Liver (tissue), 9 donors: ENCODE data around the gene WDR90. TPM values are rescaled to one million over a fixed set of nuclear protein-coding genes. Genes with fewer than 3 reads are reported as not detected.

Experiments used
- DNase-seq: peaks from one replicate; pipeline ENCODE4 v3.0.0-alpha.2; 2017; ENCODE audit warnings: low spot score
- H3K27ac ChIP-seq, 2 donors: one replicate each; pipeline ENCODE4 v1.7.0; 2013; ENCODE audit warnings: inconsistent platforms in 2 of 2, low read length in 2 of 2, control low read depth in 1 of 2, low read depth in 1 of 2, mild to moderate bottlenecking in 1 of 2
- H3K27me3 ChIP-seq, 4 donors: one replicate each; pipeline versions ENCODE4 v1.6.1 to v1.7.0; 2013; ENCODE audit warnings: low read length in 3 of 4, inconsistent platforms in 1 of 4, mild to moderate bottlenecking in 1 of 4, moderate library complexity in 1 of 4; ENCODE audit not compliant: control insufficient read depth in 4 of 4, insufficient read depth in 4 of 4
- H3K36me3 ChIP-seq, 4 donors: one replicate each; pipeline versions ENCODE4 v1.6.1 to v1.7.0; 2013; ENCODE audit warnings: low read length in 3 of 4, mild to moderate bottlenecking in 3 of 4, low read depth in 1 of 4, moderate library complexity in 1 of 4; ENCODE audit not compliant: control insufficient read depth in 4 of 4, insufficient read depth in 3 of 4
- H3K4me1 ChIP-seq, 4 donors: one replicate each; pipeline versions ENCODE4 v1.6.1 to v1.7.0; 2013; ENCODE audit warnings: low read length in 3 of 4, mild to moderate bottlenecking in 3 of 4, moderate library complexity in 1 of 4; ENCODE audit not compliant: control insufficient read depth in 4 of 4, insufficient read depth in 4 of 4
- H3K4me3 ChIP-seq, 3 donors: one replicate each; pipeline versions ENCODE4 v1.6.1 to v1.7.0; 2013; ENCODE audit warnings: low read length in 3 of 3, control low read depth in 1 of 3, low read depth in 1 of 3, mild to moderate bottlenecking in 1 of 3
- H3K9ac ChIP-seq, 2 donors: one replicate each; pipeline ENCODE4 v1.7.0; 2013; ENCODE audit warnings: low read length in 2 of 2, mild to moderate bottlenecking in 2 of 2, moderate library complexity in 2 of 2, control low read depth in 1 of 2, low read depth in 1 of 2
- H3K9me3 ChIP-seq, 4 donors: one replicate each; pipeline versions ENCODE4 v1.6.1 to v1.7.0; 2013; ENCODE audit warnings: low read length in 3 of 4; ENCODE audit not compliant: control insufficient read depth in 4 of 4
- ATF3 ChIP-seq: IDR thresholded peaks from 2 replicates; pipeline ENCODE4 v1.6.1; 2016; ENCODE audit warnings: antibody characterized with exemption
- EGR1 ChIP-seq, 2 donors: IDR thresholded peaks; 2 replicates each; pipeline ENCODE4 v1.6.1; 2016 to 2018; ENCODE audit warnings: antibody characterized with exemption in 2 of 2, low read depth in 2 of 2
- FOXA1 ChIP-seq: IDR thresholded peaks from 2 replicates; pipeline ENCODE4 v1.6.1; 2016; ENCODE audit warnings: antibody characterized with exemption
- FOXA2 ChIP-seq: IDR thresholded peaks from 2 replicates; pipeline ENCODE4 v1.6.1; 2016; ENCODE audit warnings: antibody characterized with exemption
- JUND ChIP-seq, 2 donors: IDR thresholded peaks; 2 replicates each; pipeline ENCODE4 v1.6.1; 2016; ENCODE audit warnings: antibody characterized with exemption in 2 of 2
- NR2F2 ChIP-seq: IDR thresholded peaks from 2 replicates; pipeline ENCODE4 v1.6.1; 2016; ENCODE audit warnings: antibody characterized with exemption
- RAD21 ChIP-seq, 2 donors: IDR thresholded peaks; 2 replicates each; pipeline ENCODE4 v1.6.1; 2016; ENCODE audit warnings: antibody characterized with exemption in 2 of 2, mild to moderate bottlenecking in 2 of 2
- REST ChIP-seq: IDR thresholded peaks from 2 replicates; pipeline ENCODE4 v1.6.1; 2016; ENCODE audit warnings: antibody characterized with exemption, mild to moderate bottlenecking
- RXRA ChIP-seq, 2 donors: IDR thresholded peaks; 2 replicates each; pipeline ENCODE4 v1.6.1; 2017 to 2018; ENCODE audit warnings: antibody characterized with exemption in 2 of 2, mild to moderate bottlenecking in 1 of 2
- SP1 ChIP-seq: IDR thresholded peaks from 2 replicates; pipeline ENCODE4 v1.6.1; 2018; ENCODE audit warnings: antibody characterized with exemption, mild to moderate bottlenecking
- TAF1 ChIP-seq: conservative IDR thresholded peaks from 2 replicates; pipeline ENCODE4 v1.6.1; 2016; ENCODE audit warnings: antibody characterized with exemption, mild to moderate bottlenecking
- YY1 ChIP-seq: IDR thresholded peaks from 2 replicates; pipeline ENCODE4 v1.6.1; 2016; ENCODE audit warnings: antibody characterized with exemption, mild to moderate bottlenecking
- WGBS: extraction: QIAGEN DNeasy Blood & Tissue Kit; methylation state at CpG from one replicate; pipeline ENCODE4 v1.1.7; 2013; 5-methylcytosine and 5-hydroxymethylcytosine counted together
- polyA plus RNA-seq, 2 donors: library from polyadenylated mRNA; stranded (reverse) in 1 of 2; unstranded in 1 of 2; fragments of 200-250 nt in 1 of 2; fragments of >200 nt in 1 of 2; fragmentation: Nextera tagmentation in 1 of 2; extraction: Ambion mirVana in 1 of 2; gene quantifications; one replicate each; pipeline versions ENCODE4 v1.2.1 to v1.2.3, GENCODE V29; 2013 to 2015
- total RNA-seq, 2 donors: library from RNA; depleted of rRNA; stranded (reverse); fragments of >200 nt; gene quantifications; one replicate each; pipeline ENCODE4 v1.2.3, GENCODE V29; 2014
- TF ChIP-seq, protein P1 (sequence below): IDR thresholded peaks from 2 replicates; pipeline ENCODE4 v1.6.1; 2016; ENCODE audit warnings: antibody characterized with exemption
- TF ChIP-seq, protein P2 (sequence below): fragments of 150-350 bp; IDR thresholded peaks from 2 replicates; pipeline ENCODE4 v1.5.1; 2017; ENCODE audit warnings: improper control_type of control experiment, low read depth, low read length; ENCODE audit not compliant: missing input control
- TF ChIP-seq, protein P3 (sequence below): IDR thresholded peaks from 2 replicates; pipeline ENCODE4 v1.6.1; 2016; ENCODE audit warnings: antibody characterized with exemption
- donor health status: healthy.
- donor health status: healthy.
- donor health status: healthy.
- donor health status: healthy.
- donor health status: healthy.

WDR90 gene
- total and polyA plus RNA-seq, 4 donors = 4.7 to 13.4 (median 7.9) TPM

DNA sequence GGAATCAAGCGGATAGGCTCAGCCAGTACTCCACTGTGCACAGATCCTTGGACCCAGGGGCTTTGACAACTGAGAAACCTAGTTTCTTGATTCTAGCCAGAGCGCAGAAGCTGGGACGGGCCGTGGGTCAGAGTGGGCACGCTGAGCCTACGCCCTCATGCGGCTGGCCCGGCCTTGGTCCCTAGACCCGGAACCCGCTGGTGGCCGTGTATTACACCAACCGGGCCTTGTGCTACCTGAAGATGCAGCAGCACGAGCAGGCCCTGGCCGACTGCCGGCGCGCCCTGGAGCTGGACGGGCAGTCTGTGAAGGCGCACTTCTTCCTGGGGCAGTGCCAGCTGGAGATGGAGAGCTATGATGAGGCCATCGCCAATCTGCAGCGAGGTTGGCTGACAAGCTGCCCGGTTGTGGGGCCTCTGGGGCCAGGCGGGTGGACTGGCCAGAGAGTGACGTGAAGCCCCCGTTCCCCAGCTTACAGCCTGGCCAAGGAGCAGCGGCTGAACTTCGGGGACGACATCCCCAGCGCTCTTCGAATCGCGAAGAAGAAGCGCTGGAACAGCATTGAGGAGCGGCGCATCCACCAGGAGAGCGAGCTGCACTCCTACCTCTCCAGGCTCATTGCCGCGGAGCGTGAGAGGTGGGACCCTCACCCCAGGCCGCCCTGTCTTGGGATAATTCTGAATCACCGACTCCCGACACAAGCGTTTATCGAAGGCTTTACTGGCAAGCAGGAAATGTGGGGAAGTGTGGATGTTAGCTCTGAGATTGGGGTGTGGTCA is 32.0 kb downstream of the WDR90 start:
- TF ChIP-seq TAF1 (no peak), ATF3 (no peak), FOXA2 (no peak), SP1 (no peak), RXRA (IDR thresholded peaks at IDR 0.05) (no peak), NR2F2 (no peak), REST (no peak), EGR1 (IDR thresholded peaks at IDR 0.05; ENCODE audit: low read depth in 2 of 2) (no peak), FOXA1 (no peak)
- TF ChIP-seq, protein P1, sequence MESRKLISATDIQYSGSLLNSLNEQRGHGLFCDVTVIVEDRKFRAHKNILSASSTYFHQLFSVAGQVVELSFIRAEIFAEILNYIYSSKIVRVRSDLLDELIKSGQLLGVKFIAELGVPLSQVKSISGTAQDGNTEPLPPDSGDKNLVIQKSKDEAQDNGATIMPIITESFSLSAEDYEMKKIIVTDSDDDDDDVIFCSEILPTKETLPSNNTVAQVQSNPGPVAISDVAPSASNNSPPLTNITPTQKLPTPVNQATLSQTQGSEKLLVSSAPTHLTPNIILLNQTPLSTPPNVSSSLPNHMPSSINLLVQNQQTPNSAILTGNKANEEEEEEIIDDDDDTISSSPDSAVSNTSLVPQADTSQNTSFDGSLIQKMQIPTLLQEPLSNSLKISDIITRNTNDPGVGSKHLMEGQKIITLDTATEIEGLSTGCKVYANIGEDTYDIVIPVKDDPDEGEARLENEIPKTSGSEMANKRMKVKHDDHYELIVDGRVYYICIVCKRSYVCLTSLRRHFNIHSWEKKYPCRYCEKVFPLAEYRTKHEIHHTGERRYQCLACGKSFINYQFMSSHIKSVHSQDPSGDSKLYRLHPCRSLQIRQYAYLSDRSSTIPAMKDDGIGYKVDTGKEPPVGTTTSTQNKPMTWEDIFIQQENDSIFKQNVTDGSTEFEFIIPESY = no peak
- TF ChIP-seq, protein P2, sequence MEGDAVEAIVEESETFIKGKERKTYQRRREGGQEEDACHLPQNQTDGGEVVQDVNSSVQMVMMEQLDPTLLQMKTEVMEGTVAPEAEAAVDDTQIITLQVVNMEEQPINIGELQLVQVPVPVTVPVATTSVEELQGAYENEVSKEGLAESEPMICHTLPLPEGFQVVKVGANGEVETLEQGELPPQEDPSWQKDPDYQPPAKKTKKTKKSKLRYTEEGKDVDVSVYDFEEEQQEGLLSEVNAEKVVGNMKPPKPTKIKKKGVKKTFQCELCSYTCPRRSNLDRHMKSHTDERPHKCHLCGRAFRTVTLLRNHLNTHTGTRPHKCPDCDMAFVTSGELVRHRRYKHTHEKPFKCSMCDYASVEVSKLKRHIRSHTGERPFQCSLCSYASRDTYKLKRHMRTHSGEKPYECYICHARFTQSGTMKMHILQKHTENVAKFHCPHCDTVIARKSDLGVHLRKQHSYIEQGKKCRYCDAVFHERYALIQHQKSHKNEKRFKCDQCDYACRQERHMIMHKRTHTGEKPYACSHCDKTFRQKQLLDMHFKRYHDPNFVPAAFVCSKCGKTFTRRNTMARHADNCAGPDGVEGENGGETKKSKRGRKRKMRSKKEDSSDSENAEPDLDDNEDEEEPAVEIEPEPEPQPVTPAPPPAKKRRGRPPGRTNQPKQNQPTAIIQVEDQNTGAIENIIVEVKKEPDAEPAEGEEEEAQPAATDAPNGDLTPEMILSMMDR = no peak
- TF ChIP-seq, protein P3, sequence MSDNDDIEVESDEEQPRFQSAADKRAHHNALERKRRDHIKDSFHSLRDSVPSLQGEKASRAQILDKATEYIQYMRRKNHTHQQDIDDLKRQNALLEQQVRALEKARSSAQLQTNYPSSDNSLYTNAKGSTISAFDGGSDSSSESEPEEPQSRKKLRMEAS = no peak
- Histone ChIP-seq H3K27ac (peak overlapping the region; percentile 93 to 94), H3K36me3 (peaks cover 8 to 14% (median 12%) of the 10 kb centered on the region in 4 donors), H3K4me1 (peaks cover 25 to 59% (median 46%) of the 10 kb centered on the region in 4 donors), H3K9ac (peak overlapping the region; percentile 60 to 78), H3K4me3 (peak overlapping the region; percentile 77 to 83 (median 81)), H3K9me3 (no peaks in the 10 kb centered on the region), H3K27me3 (no peaks in the 10 kb centered on the region)
- WGBS = 46% methylated on average over 44 of the region's 44 CpGs
- no peak for DNase-seq

GRCh38 chr16:681746-682427 is 32.7 kb downstream of the WDR90 start:
- H3K36me3 ChIP-seq = peaks cover 8 to 18% (median 12%) of the 10 kb centered on the region in 4 donors
- 79% methylated on average over 28 of the region's 28 CpGs for WGBS
- no peak for TF ChIP-seq FOXA1
- TF ChIP-seq SP1 = no peak
- no peak for TF ChIP-seq YY1
- no peak for TF ChIP-seq RXRA (IDR thresholded peaks at IDR 0.05)
- TF ChIP-seq, protein P1 = no peak
- TF ChIP-seq EGR1 (IDR thresholded peaks at IDR 0.05; ENCODE audit: low read depth in 2 of 2) = no peak
- TF ChIP-seq REST = no peak
- TF ChIP-seq JUND (IDR thresholded peaks at IDR 0.05) = no peak
- no peak for TF ChIP-seq FOXA2
- TF ChIP-seq NR2F2 = no peak
- no peak for TF ChIP-seq RAD21 (IDR thresholded peaks at IDR 0.05)
- no peak for TF ChIP-seq TAF1

More at GRCh38 chr16:681746-682427, 32.7 kb downstream of the WDR90 start:
- peak overlapping the region in 1 of 3 donors; percentile 83 for H3K4me3 ChIP-seq
- H3K27ac ChIP-seq = no peak overlapping the region
- DNase-seq = no peak
- H3K9ac ChIP-seq = no peak overlapping the region
- no peaks in the 10 kb centered on the region for H3K9me3 ChIP-seq
- H3K27me3 ChIP-seq = no peaks in the 10 kb centered on the region
- peaks cover 25 to 57% (median 46%) of the 10 kb centered on the region in 4 donors for H3K4me1 ChIP-seq
